Superior temporal gyrus (tissue), 1 donor: ENCODE measurements around the gene PGLYRP3.
A peak's percentile ranks its signal among the peaks of the same experiment; 100 is the strongest.

Experiments used
- DNase-seq: peaks from one replicate; pipeline ENCODE4 v3.0.0-alpha.2; 2016; ENCODE audit errors: extremely low spot score

Gene PGLYRP3

GRCh38 chr1:153313288-153313687, 536 bp upstream of the PGLYRP3 start:
- DNase-seq: no peak

GRCh38 chr1:153310526-153310925, 2.2 kb downstream of the PGLYRP3 start:
- no peak for DNase-seq

GRCh38 chr1:153309441-153309840, 3.3 kb downstream of the PGLYRP3 start:
- DNase-seq: no peak

GRCh38 chr1:153308540-153308939, 4.2 kb downstream of the PGLYRP3 start:
- DNase-seq: no peak

GRCh38 chr1:153307221-153307600, 5.5 kb downstream of the PGLYRP3 start:
- no peak for DNase-seq

GRCh38 chr1:153306303-153307220, 6.2 kb downstream of the PGLYRP3 start:
- no peak for DNase-seq

GRCh38 chr1:153305682-153306081, 7.1 kb downstream of the PGLYRP3 start:
- no peak for DNase-seq

GRCh38 chr1:153302308-153302707, 10.4 kb downstream of the PGLYRP3 start:
- no peak for DNase-seq

- DNase-seq: no peak
These were observed 18.9 kb downstream of the PGLYRP3 start for GRCh38 chr1:153293851-153294250.

GRCh38 chr1:153293480-153293775, 19.3 kb downstream of the PGLYRP3 start:
- DNase-seq: no peak

GRCh38 chr1:153292740-153293479, 19.8 kb downstream of the PGLYRP3 start:
- no peak for DNase-seq

GRCh38 chr1:153292185-153292584, 20.6 kb downstream of the PGLYRP3 start:
- DNase-seq: no peak

- no peak for DNase-seq
These were observed 21.2 kb downstream of the PGLYRP3 start for GRCh38 chr1:153291514-153291913.

- DNase-seq: no peak
These were observed 24.0 kb downstream of the PGLYRP3 start for GRCh38 chr1:153288634-153289275.

GRCh38 chr1:153277852-153278251, 34.9 kb downstream of the PGLYRP3 start:
- no peak for DNase-seq

GRCh38 chr1:153272186-153272585, 40.6 kb downstream of the PGLYRP3 start:
- no peak for DNase-seq

- DNase-seq: no peak
These were observed 41.0 kb downstream of the PGLYRP3 start for GRCh38 chr1:153271711-153272110.

- DNase-seq: no peak
These were observed 47.3 kb downstream of the PGLYRP3 start for GRCh38 chr1:153265457-153265856.

GRCh38 chr1:153262462-153263157, 50.1 kb downstream of the PGLYRP3 start:
- DNase-seq: no peak

- DNase-seq: peak; percentile 33
These were observed 50.7 kb downstream of the PGLYRP3 start for GRCh38 chr1:153262070-153262366.

- no peak for DNase-seq
These were observed 51.3 kb downstream of the PGLYRP3 start for GRCh38 chr1:153261281-153262069.
